GM19240 (cell line): ENCODE results near the gene ADCK2.
"Not testable (repeated sequence)": the region's sequence is repeated elsewhere in the genome, so short reads cannot be mapped to it uniquely, and the experiment has no call there.

ENCODE experiments used
- DNase-seq: peaks from one replicate; pipeline ENCODE4 v3.0.0; 2011; ENCODE audit warnings: low spot score; ENCODE audit not compliant: insufficient read length

Gene ADCK2, protein sequence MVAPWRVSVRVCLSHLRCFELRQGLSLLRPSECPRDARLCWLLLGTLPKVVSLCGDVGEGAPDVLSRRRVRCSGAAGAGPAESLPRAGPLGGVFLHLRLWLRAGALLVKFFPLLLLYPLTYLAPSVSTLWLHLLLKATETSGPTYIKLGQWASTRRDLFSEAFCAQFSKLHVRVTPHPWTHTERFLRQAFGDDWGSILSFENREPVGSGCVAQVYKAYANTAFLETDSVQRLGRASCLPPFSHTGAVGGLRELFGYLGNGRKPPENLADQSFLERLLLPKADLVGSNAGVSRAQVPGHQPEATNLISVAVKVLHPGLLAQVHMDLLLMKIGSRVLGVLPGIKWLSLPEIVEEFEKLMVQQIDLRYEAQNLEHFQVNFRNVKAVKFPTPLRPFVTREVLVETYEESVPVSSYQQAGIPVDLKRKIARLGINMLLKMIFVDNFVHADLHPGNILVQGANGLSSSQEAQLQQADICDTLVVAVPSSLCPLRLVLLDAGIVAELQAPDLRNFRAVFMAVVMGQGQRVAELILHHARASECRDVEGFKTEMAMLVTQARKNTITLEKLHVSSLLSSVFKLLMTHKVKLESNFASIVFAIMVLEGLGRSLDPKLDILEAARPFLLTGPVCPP

DNA sequence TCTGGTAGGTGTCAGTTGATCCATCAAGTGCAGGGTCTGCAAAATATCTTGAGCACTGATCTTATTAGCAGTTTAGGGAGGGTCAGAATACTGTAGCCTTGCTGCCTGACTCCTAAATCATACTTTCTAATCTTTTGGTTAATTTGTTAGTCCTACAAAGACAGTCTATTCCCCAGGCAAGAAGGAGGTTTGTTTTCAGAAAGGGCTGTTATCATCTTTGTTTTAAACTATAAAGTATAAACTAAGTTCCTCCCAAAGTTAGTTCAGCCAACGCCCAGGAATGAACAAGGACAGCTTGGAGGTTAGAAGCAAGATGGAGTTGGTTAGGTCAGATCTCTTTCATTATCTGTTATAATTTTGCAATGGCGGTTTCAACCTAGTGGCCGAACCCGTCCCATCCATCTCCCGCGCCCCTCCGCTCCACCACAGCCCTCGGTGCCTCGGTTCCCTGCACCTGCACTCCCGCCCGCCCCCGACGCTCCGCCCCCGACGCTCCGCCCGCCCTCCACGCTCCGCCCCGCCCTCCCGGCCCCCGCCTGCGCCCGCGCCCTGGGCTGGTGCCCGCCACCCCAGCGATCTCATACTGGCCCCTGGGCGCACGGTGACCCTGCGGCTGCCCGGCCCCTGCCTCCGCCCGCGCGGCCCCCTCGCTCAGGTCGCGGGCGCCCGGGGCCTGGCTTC is at the start of gene ADCK2:
ADCK2 (plus strand) TSS at position 564 of the 681 bp plus-strand sequence. CDS start 386 bp downstream, outside the sequence.
- DNase-seq: peak; percentile 76

DNA sequence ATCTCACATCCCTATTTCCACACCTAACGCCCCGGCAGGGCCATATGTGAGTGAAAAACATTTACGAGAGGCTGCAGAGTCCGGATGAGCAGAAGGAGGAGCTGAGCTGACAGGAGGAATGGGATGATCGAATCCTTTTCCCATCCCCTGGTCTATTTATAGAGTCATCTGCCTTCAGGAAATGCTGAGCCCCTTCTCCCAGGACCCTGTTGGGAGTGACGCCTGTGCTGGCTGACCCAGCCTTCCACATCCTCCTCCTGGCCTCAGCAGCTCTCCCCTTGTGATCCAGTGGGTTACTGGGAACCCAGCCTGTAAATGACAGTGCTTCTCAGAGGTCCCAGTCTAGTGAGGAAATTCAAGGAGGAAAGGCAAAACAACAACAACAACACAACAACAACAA is 48.8 kb upstream of the ADCK2 start:
- no peak for DNase-seq

DNA sequence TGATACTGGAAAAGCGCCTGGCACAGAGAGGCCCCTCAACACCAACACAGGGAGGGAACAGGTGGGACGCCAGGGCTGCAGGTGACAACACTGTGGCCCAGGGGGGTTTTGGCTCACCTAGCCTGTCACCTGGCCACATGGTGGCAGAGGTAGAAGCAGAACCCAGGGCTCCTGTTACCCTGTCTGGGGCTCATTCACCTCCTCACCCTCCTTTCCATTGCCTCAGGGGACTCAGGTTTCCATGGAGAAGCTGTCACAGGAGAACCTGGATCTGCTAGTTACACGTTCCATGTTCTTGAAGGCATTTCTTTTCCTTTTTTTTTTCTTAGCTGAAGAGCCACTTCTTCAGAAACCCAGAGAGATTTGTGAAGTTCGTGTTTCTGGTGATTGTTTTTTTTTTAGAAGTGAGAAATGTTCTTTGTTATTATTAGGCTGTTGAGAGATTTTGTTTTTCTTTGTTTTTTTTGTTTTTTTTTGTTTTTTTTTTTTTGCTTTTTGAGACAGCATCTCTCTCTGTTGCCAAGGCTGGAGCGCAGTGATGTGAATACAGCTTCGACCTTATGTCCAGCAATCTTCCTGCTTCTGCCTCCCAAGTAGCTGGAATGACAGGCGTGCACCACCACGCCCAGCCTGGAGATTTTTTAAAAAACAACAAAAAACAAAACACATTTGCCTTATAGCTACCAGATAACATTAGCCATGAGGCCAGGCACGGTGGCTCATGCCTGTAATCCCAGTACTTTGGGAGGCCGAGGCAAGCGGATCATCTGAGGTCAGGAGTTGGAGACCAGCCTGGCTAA is 48.2 kb upstream of the ADCK2 start:
- DNase-seq: no peak

DNA sequence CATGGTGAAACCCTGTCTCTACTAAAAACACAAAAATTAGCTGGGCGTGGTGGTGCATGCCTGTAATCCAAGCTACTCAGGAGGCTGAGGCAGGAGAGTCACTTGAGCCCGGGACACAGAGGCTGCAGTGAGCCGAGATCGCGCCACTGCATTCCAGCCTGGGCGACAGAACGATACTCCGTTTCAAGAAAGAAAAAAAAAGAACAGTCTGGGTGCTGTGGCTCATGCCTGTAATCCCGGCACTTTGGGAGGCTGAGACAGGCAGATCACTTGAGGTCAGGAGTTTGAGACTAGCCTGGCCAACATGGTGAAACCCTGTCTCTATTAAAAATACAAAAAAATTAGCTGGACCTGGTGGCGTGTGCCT is 47.6 kb upstream of the ADCK2 start:
- not testable (repeated sequence) for DNase-seq

DNA sequence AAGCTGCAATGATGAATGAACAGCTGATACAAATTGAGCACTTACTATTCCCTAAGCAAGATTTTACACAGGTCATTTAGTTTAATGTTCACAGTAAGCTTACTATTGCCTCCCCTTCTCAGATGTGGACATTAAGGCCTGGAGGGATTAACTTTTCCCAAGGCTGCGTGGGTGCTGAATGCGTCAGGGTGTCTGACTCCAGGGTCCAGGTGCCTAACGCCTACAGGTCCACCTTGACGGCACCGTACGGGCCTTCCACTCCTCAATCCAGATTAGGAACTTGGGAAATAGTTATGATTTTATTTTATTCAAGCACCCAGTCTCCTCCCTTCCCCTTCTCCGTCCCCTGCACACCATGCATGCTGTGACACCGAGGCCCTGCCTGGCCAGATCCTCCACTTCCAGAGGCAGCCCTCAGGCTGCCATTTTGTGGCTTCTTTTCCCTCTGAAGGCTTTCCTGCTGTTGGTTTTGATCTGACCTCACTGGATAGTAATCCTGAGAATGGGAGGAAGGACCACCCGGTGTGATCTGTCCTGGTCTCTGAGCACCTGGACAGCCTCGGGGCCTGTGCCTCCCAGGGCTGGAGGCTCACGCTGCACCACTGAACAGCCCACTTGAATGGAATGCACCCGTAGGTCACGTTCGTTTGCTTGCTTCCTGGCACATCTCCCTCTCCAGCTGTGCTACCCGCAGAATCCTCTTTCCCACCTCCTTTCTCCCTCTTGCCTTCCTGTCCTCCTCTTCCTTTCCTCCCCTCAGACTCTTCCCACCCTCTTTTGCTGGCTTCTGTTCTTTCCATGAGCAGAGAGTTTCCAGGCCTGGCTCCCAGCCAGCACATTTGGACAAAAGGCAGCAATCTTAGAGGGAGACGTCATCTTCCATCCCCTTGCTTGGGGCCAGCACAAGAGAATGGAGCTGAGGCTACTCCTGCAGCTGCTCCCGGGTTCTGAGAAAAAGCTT is 46.6 kb upstream of the ADCK2 start:
- no peak for DNase-seq

DNA sequence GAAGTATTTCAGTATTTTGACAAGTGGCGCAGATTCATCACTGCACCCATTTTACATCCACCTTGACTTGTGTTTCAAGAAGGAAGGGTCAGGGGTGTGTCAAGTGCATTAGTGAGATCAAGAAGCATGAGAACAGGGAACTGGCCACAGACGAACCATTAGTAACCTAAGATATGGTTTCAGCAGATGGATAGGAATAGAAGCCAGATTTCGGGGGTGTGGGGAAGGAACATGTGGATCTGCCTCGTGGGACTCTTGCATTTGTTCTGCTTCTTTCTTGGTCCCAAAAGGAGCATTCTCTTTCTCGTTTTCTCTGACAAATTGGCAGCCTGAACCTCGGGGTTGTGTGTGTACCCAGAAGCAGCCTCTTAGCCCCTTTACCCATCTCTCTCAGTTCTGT is 41.7 kb upstream of the ADCK2 start:
- no peak for DNase-seq

DNA sequence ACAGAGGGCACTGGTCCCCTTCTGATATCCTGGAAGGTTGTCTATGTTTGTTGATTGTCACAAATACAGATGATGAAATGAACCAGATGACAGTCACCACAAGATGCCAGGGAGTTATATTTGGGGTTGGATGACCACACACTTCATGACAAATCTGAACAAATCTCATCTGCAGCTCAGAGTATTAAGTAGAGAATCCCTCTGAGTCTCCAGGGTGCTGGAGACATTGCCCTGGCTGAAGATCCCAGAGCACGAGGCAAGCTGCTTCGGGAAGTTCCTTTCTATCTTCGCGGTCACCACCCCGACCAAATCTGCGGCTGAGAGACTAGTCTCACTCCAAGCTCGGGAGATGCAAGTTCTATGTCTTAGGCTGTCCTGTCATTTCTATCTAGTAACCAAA is 41.1 kb upstream of the ADCK2 start:
- DNase-seq: no peak

DNA sequence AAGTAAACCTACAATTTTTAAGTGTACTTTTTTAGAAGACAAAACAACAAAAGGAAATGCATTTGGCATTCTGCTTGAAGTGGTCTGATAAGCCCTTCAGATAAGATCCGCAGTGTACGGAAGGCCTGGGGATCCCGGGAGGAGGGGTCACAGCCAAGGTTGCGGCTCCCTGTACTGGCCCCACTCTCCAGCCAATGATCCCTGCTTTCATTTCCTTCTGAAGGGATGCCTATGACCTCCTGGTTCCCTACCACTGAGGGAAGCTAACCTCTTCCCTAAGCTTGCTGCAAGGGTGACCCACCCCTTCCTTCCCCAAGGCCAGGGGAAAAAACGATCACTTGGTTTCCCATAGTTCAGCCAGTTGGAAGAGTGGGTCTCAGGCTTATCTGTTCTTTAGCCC is 37.4 kb upstream of the ADCK2 start:
- no peak for DNase-seq

DNA sequence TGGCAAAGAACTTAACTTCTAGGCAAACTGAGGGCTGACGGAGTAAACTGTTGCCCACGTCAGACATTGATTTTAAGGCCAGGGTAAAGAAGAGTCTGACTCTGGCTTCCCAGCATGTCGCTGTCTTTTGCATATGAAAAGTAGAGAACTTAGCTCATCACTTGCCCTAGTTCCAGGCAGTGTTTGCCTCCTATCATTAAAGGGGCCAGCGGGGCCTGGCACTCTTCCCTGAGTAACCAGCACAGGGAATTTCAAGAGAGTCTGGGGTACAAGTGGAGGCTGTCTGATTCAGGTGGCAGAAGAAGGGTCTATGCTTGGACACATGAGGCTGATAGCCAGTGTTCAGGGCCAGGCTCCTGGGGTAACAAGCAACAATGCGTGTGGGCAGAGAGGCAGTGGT is 36.9 kb upstream of the ADCK2 start:
- DNase-seq: no peak

DNA sequence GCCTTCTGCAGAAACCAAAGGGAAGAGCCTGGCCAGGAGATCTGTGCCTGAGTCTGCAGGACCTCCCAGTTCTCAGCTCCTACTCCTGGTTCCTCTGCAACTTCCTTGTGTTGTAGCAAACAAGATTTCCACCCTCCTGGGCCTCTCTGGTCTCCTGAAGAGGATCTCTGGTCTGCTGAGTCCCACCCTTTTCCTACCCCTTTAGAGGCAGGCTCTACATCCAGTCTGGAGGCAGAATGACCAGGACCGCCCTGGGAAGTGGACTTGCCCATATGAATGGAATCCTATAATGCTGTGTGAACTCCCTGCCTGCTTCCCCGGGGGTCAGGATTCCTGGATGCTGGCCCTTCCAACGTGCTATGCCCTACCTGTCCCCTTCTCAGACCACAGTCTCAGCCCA is 35.3 kb upstream of the ADCK2 start:
- DNase-seq: no peak

DNA sequence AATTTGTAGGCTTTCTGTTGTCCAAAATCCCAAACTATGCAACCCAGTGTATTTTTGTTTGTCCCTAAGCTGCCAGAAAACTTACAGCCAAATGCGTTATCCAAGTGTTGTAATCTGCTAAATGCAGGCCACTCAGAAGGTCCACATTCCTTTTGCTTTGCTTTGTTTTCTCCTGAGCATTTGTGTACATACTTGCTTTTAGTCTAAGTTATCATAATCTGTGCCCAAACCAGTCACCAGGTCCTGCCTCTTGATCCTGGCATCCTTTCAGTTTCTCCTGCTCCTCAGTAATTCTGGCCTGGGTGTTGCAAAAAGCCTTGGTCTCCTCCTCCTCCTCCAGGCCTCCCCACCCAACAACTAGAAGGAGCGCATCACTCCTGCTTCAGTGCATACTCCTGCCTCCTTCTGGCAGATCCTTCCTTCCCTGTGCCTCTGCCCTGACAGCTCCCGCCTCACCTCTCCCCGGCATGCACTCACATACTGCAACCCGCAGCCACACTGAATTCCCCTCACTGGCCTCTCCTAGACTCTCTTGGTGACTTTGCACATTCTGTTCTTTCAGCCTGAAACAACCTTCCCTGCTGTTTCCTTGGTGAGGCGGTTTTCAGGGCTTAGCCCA is 34.5 kb upstream of the ADCK2 start:
- DNase-seq: no peak

DNA sequence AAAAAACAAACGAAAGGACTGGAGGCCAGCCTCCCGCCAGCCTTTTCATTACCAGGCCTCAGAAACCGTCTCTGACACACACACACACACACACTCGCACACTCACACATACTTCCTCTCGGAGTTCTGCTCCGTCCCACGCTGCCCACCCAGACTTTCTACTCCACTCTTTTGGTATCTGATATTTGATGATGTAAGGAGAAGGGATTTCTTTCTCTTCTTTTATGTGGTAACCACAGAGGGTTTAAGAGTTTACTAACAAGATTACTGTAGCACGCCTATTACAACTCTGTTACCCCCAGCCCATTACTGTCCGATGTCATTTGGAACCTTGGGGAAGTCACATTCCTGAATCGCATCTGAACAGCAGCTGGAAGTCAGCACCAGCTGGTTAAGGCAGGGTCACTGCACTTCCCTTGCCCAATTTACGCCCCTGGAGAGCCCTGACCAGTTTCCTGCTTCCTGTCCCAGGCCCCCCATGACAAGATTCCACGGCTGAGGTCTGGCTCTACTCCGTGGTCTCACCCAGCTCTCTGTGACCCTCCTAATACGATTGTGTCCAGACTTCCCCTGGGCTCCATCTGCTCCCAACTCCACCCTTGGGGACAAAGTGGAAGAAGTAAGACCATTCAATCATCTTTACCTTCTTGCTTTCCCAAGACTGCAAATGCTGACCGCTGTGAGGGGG is 33.2 kb upstream of the ADCK2 start:
- no peak for DNase-seq

DNA sequence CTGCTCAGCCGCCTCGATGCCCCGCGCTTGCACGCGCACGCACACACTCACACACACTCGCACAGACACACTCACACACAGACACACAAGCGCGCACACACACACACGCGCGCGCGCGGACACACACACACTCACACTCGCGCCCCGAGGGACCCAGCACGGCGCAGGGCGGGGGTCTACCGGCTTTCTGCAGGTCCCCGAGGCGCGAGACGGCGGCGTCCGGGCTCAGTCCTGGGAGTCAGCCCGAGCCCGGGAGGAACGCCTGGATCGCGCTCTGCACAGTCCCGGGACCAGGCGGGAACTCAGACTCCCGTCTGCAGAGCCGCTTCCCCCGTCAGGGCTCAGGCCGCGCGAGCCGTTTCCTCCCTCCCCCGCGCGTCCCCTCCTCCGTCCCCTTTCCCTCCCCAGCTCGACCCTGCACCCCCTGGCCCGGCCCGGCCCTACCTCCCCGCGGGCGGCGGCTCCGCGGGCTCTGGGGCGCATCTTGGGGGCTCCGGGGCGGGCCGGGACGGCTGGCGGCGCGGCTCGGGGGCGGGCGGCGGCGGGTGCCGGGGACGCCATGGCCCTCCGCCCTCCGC is 32.6 kb upstream of the ADCK2 start:
- DNase-seq: no peak

DNA sequence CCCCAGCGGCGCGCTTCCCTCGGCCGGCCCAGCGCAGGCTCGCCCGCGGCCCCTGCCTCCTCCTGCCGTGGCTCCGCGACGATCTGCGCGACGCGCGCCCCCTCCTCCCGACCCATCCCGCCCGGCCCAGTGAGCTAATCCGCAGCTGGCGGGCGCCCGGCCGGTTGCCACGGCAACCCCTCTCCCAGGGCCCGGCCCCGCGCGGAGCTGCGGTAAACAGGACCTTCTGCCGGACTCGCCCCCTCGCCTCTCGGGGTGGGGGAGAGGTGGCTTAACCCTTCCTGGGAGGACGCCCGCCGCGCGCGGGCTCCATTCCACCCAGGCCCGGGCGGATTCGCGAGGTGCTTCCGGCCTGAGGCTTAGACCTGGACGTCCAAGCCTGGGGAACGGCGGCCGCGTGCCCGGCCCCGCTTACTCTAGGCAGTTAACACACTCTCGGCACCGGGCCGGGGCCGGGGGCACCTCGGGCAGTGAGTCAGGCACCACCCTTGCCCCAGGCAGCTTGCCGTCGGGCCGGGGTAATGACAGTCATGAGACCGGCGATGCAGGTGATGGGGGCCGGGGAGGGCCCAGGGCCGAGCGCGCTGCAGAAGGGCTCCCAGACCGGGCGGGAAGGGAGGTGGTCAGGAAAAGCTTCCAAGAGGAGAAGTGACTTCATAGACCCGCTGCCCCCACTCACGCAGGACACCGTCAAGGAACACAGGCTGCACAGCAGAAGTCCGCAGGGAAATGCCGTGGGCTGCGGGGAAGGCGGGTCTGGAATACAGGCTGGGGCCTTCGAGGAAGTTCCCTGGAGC is 31.8 kb upstream of the ADCK2 start, which contains the start of gene DENND2A:
DENND2A (minus strand) TSS at position 87 of the 797 bp plus-strand sequence. CDS start 38,416 bp downstream, outside the sequence.
- DNase-seq: no peak

DNA sequence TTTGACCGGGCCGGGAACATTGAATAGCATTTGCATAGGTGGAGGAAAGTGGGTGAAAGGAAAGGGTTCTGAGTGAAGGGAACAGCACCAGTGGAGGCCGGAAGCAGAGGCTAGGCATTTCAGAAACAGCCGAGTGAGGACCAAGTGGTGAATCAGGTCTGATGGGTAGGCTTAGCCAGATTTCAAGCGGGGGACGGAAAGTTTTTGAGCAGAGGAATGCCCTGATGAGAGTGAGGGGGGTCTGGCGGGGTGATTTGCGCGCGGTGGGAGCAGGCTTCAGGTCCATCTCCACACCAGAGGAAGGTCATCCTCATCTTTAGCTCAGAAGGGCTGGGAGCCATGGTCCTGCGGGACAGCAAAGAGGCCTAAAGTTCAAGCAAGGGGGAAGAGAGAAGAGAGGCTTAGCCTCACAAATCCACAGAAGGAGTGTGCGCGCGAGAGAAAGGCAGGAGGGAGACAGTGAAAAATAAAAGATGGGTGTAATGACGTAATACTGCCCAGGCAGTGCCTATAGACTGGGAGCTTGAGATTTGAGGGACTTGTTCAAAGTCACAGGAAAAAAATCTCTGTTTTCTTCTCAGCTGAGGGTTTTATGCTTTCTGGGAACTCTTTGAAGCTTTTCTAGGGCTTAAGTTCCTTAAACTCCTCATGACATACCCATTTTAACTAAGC is 31.1 kb upstream of the ADCK2 start:
- no peak for DNase-seq

DNA sequence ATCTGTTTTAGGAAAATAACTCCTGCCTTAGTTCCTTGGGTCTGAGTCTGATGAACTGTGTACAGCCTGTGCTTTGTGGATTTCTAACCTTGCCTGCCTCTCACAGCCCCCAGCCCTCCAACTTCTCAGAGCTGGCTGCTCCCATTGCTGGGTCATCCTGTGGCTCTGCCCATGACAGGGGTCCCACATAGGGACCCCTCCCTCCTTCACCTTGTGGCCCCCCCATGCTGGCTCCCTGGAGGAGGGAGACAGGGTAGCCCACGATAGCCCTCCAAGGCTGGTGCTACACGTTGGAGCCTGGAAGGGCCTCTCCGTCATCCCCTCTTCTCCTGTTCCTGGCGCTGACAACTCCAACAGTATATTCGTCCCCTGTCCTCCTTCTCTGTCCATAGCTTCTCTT is 29.3 kb upstream of the ADCK2 start:
- no peak for DNase-seq

DNA sequence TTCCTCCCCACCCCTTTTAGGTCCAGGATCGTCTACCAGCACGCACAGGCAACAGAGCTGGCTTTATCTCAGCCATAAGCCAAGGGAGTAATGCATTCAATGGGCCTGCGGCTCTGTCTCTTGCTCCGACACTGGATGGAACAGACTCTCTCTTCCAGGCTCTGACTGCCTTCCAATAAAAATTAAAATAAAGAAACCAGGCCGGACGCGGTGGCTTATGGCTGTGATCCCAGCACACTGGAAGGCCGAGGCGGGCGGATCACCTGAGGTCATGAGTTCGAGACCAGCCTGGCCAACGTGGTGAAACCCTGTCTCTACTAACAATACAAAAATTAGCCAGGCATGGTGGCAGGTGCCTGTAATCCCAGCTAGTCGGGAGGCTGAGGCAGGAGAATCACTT is 28.0 kb upstream of the ADCK2 start:
- not testable (repeated sequence) for DNase-seq
